ENCODE data around the gene TRAPPC8. TPM values are rescaled to one million over a fixed set of nuclear protein-coding genes. Genes with fewer than 3 reads are reported as not detected.
A peak's percentile ranks its signal among the peaks of the same experiment; 100 is the strongest.

The TRAPPC8 gene
- total and polyA plus RNA-seq, 10 of the 15 experiments (the other 5 are each of a cell fraction or from before 2014, with no cell fraction given), result 13.0 to 75.4 (median 24.8) TPM

GRCh38 chr18:31791817-31792579 lies 150.9 kb downstream of the TRAPPC8 start:
- FAIRE-seq, result peak; percentile 70
- H3K9me3 ChIP-seq (replicated peaks; ENCODE audit: control insufficient read depth, insufficient read depth, low read length), result no peaks in the 10 kb centered on the region
- no peaks in the 10 kb centered on the region for H4K20me1 ChIP-seq (ENCODE audit: control insufficient read depth, insufficient read depth)
- H3K27ac ChIP-seq (ENCODE audit: control insufficient read depth, insufficient read depth), result peak overlapping the region; percentile 58; the same call in 1 of the 2 replicates
- no peak overlapping the region for H3K9ac ChIP-seq (ENCODE audit: control insufficient read depth, insufficient read depth, low read length)
- CTCF ChIA-PET, result no interaction called here
- H3K36me3 ChIP-seq (ENCODE audit: control insufficient read depth in 2 of 2, insufficient read depth in 2 of 2, low read length in 1 of 2), result no peaks in the 10 kb centered on the region
- no peaks in the 10 kb centered on the region for H3K27me3 ChIP-seq (replicated peaks in 1 of 2; ENCODE audit: control insufficient read depth in 2 of 2, insufficient read depth in 2 of 2, low read length in 1 of 2)
- H2AFZ ChIP-seq (ENCODE audit: control insufficient read depth, low read depth, low read length), result peak overlapping the region; percentile 50; the same call in 1 of the 2 replicates
- RAD21 ChIA-PET (ENCODE audit: unreplicated experiment), result interaction anchor here (1.5 to 2.2 kb wide), 2 partner anchors 112 to 142 kb away, joined by 3 to 6 read pairs; no protein-coding TSS in a partner anchor
- H3K4me2 ChIP-seq (ENCODE audit: control insufficient read depth, insufficient read depth), result peak overlapping the region; percentile 40
- H3K79me2 ChIP-seq (ENCODE audit: control insufficient read depth, insufficient read depth, low read length), result no peaks in the 10 kb centered on the region
- POLR2A ChIA-PET, result interaction anchor here (2.2 kb wide), 1 partner anchor 112 kb away, joined by 5 read pairs; no protein-coding TSS in a partner anchor
- no peak overlapping the region for H3K4me3 ChIP-seq
- BruUV-seq (replicated peaks), result no TSS peak
- peak; percentile 92 for ATAC-seq
- peak; percentile 76 for DNase-seq (ENCODE audit: low read depth, low spot score)
- intact Hi-C loops (cut with micrococcal nuclease; ENCODE audit: unreplicated experiment) (loop anchor here (2.0 to 5.0 kb wide), 2 partner anchors 51 to 145 kb away; no protein-coding TSS in a partner anchor), in situ Hi-C loops (cut with MboI) (no loop called here)
- 7% methylated on average over 6 of the region's 6 CpGs for WGBS (ENCODE audit: insufficient coverage, insufficient replicate concordance, low lambda C conversion rate, missing lambda C conversion rate)
- peaks cover 21% of the 10 kb centered on the region for H3K4me1 ChIP-seq (ENCODE audit: control insufficient read depth, insufficient read depth, low read length)
- SMC1A ChIA-PET (ENCODE audit: uncharacterized antibody, unreplicated experiment), result interaction anchor here (0.9 to 1.8 kb wide), 8 partner anchors 9 to 368 kb away, joined by 3 to 5 read pairs (median 4); no protein-coding TSS in a partner anchor
- TF ChIP-seq NR2C1 (IDR thresholded peaks at IDR 0.05) (no peak), PBX3 (IDR thresholded peaks at IDR 0.05; ENCODE audit: insufficient replicate concordance, low read depth, low read length) (peak; percentile 78), ZBED1 (IDR thresholded peaks at IDR 0.05; ENCODE audit: borderline replicate concordance) (no peak), BMI1 (IDR thresholded peaks at IDR 0.05; ENCODE audit: borderline replicate concordance) (peak; percentile 74), JUND (IDR thresholded peaks at IDR 0.05; ENCODE audit: low read depth, low read length) (0 out of 2 replicates have a peak, but pooled peaks have one; percentile 17), ATF7 (IDR thresholded peaks at IDR 0.05; ENCODE audit: low read depth) (peak; percentile 61), PRDM15 (CRISPR knock-in tag; IDR thresholded peaks at IDR 0.05) (no peak), TBL1XR1 (IDR thresholded peaks at IDR 0.05; ENCODE audit: low read depth, low read length) (peak; percentile 9; the same call in 1 of the 2 replicates), USF1 (IDR thresholded peaks at IDR 0.05; ENCODE audit: borderline replicate concordance, extremely low read length, insufficient read depth, low read depth, low read length) (no peak), PAX8 (IDR thresholded peaks at IDR 0.05) (no peak), SPI1 (IDR thresholded peaks at IDR 0.05; ENCODE audit: borderline replicate concordance, insufficient read depth, low read depth, low read length) (peak; percentile 88), MLLT1 (IDR thresholded peaks at IDR 0.05) (peak; percentile 62; the same call in 1 of the 2 replicates)
